Stimulated activated CD8-positive, alpha-beta memory T cell treated with anti-CD3 and anti-CD28 coated beads, Interleukin-2, amount 100 ng/mL, for 48 hours (primary cell): ENCODE data around the gene NCBP3.

Experiments
- DNase-seq, 2 donors: peaks; one replicate each; pipeline ENCODE4 v3.0.0-alpha.2; 2020; ENCODE audit warnings: low read depth in 2 of 2

NCBP3 gene, protein sequence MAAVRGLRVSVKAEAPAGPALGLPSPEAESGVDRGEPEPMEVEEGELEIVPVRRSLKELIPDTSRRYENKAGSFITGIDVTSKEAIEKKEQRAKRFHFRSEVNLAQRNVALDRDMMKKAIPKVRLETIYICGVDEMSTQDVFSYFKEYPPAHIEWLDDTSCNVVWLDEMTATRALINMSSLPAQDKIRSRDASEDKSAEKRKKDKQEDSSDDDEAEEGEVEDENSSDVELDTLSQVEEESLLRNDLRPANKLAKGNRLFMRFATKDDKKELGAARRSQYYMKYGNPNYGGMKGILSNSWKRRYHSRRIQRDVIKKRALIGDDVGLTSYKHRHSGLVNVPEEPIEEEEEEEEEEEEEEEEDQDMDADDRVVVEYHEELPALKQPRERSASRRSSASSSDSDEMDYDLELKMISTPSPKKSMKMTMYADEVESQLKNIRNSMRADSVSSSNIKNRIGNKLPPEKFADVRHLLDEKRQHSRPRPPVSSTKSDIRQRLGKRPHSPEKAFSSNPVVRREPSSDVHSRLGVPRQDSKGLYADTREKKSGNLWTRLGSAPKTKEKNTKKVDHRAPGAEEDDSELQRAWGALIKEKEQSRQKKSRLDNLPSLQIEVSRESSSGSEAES

DNA sequence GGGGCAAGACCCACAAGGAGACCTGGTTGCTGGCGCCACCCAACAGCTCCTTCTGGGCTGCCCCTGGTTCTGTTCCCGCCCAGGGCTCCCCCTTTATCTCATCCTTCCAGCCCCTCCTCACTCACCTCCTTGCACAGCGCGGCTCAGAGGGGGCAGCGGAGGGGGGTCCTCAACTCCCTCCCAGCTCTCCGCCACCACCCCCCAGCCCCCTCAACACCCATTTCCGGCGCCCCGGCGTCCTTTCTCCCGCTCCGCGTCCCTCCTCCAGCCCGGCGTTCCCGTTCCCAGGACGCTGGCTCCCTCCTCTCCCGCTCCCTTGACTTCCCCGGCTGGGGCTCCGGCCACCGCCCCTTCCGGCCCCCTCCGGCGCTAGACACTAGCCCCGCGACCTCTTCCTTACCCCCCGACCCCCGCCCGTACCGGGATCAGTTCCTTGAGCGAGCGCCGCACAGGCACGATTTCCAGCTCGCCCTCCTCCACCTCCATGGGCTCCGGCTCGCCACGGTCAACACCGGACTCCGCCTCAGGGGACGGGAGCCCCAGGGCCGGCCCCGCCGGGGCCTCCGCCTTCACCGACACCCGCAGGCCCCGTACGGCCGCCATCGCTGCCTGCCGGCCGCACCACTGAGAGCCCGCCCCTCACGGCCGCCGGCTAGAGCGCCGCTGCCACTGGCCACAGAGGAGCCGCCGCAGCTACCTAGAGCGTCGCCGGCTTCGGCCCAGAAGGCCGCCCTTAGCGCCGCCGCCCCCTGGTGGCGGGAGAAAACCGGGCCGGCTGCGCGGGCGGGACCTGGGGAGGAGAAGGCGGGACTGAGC, at the start of gene NCBP3:
TSS of gene NCBP3 (minus strand) at position 626 of the 816 bp plus-strand sequence. CDS start at position 603, 23 bp downstream.
- DNase-seq, result peak; percentile 84 to 91

DNA sequence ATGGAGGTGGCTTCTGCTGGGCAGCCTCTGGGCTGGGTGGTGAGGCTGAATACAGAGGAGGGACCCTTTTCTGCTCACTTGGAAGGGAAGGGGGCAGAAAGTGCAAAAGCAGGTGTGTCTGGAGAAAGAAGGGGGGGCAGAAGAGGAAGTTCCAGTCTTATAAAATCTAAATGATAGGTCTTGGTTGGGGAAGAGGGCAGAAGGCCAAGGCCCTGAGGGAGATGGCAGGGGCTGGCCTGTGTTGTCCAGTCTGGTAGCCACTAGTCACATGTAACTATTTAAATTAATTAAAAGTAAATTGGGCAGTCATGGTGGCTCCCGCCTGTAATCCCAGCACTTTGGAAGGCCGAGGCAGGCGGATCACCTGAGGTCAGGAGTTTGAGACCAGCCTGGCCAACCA, 49.3 kb upstream of the NCBP3 start:
- DNase-seq, result no peak

DNA sequence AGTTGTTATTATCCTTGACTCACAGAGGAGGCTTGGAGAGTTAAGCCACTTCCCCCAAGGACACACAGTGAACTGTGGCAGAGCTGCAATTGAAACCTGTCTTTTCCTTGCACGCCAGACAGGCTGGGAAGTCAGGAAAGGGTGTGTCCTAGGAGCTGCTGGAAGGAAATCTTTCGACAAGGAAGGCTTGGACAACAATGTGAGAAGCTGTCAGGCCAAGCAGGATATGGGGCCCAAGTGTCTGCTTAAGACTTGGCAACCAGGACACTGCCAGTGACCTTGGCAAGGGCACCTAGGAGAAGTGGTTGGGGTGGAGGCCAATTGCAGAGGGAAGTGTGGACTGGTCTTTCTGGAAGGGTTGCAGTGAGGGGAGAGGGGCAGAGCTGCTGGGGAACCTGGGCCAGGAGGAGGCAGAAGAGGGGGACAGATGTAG, 48.9 kb upstream of the NCBP3 start:
- DNase-seq, result no peak

DNA sequence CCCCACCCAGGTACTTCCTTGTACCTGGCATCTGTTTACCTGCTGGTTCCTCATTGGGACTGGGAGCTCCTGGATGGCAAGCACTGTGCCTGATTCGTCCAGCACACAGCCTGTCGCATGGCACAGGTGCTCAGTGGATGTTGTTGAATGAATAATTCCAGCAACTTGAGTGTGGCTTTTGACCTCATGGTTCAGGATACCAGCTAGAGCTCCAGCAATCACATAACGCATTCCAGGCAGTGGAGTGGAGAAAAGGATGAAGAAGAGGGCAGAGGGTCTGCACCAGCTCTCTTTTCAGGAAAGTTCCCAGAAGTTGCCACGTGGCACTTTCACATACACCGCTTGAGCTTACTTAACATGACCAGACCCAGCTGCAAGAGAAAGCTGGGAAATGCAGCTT, 48.1 kb upstream of the NCBP3 start:
- DNase-seq, result no peak

DNA sequence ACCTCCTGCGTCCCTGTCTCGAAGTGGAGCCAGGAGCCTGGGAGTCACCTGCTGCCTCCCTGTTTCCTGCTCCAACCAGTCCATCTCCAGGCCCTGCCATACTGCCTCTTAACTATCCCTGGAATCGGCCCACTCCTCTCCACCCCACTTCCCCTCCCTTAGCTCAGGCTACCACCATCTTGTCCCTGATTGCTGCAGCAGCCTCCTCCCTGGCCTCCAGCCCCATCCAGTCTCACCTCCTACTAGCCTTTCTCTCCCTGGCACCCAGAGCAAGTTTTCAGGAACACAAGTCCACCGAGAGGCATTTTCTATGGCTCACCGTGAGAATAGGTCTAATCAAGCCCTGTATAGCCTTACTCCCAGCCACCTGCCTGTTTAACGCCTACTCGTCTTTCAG, 47.7 kb upstream of the NCBP3 start:
- no peak for DNase-seq

DNA sequence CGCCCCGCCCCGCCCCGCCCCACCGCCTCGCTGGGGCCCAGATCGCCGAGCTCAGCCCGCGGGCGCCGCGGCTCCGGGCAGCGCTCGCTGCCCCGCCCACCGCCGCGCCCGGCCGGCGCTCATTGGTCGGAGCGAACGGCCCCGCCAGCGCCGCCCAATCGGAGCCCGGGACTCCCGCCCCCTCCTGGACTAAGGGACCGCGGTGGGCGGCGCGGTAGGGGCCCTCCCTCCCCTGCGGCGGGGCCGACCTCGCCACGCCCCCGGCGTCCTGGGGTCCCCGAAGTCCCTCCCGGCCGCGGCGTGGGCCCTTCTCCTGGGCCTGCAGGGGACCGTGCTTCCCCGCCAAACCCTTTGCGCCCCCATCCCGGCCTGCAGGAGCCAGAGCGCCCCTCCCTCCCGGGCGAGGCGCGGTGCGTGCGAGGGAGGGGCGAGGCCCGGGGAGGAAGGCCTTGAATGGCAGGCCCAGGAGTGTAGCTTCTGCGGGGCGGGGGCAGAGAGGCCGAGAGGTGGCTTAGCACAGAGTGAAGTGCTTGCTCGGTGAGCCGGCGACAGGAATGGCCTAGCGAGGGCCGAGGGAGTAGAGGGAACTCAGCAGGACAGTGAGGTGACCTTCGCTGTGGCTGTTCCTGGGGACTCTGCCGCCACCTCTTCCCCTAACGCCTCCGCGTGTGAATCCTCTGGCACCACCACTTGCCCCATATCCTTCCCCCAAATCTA, 47.1 kb upstream of the NCBP3 start, which contains the start of gene CAMKK1:
TSS of gene CAMKK1 (minus strand) at position 51 of the 717 bp plus-strand sequence. CDS start 7,366 bp downstream, outside the sequence.
- peak; percentile 85 to 90 for DNase-seq

DNA sequence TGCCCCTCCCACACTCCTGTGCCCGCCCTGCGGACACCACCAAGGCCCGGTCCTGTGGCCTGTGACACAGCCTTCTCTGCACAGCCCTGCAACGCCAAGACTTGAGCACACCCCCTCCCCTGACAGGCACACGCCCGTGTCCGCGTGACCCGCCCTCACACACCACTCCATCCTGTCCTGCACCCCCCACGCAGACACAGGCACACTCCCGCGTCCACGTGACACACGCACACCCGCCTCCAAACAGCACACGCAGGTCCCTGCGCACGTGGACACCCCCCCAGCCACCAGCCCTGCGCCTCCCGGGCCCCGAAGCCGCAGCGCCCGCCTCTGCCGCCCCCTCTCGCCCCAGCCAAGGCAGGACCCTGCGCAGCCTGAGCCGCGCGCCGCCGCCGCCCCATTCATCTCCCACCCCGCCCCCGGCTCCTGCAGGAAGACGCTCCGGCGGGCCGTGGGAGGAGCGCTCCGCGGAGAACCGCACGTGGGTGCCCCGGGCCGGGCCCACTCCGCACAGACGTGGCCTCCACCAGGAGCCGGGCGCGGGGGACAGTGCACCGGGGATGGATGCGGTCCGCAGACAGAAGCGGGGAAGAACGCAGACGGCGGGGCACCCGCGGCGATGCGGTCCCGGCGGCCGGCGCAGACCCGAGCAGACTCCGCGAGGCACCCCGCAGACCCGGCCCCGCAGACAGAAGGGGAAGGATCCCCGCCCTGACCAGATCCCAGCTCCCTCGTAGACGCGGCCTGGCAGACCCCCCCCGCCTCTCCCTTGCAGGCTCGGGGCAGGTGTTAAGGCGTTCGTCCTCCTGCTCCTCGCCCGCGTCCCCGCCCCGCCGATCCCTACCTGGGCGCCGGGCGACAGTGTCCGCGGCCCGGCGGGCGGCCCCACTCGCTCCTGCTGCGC, 46.3 kb upstream of the NCBP3 start:
- peak; percentile 44 to 49 for DNase-seq

DNA sequence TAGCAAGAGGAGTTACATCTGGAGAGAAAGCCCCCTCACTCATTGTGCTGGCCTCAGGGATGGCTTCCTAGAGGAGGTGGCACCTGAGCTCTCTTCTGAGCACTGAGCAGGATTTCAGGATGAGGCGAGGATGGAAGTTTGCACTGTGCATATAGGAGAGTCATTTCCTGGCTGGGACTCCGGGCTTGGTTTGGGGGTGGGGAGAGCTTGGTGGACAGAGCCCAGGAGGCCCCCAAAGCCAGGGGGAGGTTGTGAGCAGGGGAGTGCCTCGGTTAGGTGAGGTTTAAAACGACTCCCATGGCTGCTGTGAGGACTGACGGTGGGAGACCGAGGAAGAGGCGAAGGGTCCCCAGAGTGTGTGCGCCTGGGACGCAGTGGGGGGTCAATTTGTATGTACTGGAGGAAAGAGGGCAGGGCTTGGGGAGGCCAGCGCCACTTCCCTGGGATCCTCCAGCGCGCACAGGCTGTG, 45.6 kb upstream of the NCBP3 start:
- no peak for DNase-seq

DNA sequence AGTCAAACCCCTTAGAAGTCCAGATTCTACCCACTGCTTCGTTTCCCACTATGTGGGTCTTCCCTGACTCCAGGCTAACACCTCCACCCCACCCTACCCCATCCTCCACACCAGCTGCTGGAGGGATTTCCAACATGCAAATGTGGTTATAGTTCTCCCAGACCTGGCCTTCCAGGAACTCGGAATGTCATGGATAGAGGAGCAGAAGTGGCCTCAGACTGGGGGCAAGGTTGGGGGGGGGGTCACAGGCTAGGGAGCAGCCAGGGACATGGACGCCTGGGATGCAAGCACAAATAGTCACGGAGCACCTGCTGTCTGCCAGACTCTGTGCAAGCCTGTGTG, 44.8 kb upstream of the NCBP3 start:
- no peak for DNase-seq

DNA sequence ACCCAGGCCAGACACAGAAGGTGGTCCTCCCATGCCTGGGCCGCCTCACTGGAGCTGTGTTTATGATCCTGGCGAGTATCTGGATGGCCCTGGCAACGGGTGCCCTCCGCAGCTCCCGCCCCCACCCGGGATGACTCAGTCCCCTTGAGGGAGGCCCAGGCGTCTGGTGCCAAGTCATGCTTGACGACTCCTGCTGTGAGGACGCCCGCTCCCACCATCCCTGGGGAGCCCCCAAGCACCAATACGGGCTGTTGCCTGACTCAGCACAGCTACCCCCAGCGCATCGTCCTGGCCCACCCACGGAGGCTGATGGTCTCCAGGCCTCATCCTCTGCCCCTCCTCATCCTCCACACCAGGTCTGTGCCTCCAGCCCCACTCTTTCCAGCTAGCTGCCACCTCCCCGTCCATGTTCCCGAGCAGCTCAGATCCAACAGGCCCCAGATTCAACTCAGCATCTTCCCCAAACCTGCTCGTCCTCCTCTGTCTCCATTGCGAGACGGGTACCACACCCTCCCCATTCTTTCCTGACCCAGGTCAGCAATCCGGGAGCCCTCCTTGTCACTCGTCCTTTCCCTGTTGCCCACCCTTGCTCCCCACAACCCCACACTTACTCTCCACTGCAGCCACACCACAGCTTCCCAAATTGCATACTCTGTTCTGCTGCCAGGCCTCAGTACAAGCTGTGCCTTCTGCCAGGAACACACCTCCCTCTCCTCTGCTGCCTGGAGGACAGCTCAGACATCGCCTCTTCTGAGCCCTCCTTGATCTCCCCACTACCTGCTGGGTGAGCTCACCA, 44.2 kb upstream of the NCBP3 start:
- peak in 1 of 2 donors; percentile 22 for DNase-seq

DNA sequence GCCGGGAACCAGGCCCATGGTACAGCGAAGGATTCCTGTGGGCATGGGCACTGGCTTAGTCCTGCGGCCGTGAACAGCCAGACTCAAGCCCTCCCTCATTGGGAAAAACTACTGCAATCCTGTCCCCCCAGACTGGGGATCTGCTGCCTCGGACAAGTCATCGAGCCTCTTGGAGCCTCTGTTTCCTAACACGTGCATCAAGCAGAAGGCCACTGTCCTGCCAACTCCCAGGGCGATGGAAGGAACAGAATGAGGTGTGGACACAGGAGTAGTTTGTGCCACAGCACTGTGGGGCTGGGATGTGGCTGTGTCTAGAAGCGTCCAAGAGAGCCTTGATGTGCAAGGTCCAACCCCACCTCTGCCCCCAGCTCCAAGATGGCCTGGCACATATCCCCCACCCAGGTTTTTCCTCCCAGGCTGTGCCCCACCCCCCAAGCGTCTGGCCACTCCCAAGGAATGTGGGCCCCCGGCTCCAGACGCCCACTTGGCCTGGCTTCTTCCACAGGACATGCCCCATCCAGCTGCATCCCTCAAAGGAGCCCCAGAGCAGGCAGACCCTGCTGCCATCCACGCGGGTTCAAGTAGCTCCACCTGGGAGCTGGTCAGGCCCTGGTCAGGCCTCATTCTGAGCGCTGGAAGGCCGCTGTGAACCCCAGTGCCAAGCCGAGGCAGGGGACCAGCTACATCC, 43.4 kb upstream of the NCBP3 start:
- DNase-seq, result no peak

DNA sequence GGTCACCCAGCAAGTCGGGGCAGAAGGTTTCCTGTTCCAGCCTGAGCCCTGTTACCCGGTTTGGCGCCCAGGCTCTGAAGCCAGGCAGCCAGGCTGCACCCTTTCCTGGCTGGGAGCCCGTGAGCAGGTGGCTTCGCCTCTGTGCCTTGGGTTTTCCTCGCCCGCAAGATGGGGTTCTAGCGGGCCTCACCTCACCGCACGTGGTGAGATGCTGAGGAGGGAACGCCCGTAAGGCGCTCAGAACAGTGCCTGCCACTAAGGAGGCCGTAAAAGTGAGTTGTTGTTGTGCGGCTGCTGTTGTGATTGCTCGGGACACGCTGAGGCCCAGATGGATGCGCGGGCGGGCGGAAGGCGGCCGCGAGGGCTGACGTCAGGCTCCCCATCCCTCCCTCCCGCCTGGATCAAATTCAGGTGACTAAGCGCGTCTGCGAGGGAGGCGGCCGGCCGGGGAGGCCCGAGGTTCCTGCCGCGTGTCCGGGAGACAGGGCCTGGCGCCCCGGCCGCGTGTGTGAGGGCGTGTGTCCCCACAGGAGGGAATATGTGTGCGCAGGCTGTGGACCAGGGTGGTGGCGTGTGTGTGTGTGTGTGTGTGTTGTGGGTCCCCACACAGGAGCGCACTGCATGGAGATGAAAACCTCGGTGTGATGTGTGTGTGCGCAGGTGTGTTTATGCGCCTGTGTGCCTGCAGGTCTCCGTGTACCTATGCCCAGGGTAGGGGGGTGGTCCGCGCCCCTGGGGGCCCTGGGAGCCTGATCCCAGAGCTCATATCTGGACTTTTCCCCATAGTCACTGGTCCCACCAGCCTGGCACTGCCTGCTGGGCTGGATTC, 42.5 kb upstream of the NCBP3 start:
- DNase-seq, result no peak

DNA sequence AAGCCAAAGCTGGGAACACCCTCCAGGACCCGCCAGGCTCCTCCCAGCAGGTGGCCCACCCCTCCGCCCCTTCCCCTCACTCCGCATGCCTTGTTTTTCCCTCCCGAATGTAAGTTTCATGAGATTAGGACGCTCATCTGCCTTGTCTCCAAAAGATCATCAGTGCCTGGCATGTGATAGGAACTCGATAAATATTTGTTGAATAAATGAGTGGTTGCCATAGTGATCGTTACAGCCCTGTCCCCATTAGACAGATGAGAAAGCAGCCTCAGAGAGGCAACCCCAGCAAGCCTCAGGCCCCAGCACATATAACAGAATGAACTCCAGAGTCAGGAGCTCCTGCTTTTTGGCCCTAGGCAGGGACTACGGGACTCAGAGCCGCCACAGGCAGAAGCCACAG, 41.8 kb upstream of the NCBP3 start:
- no peak for DNase-seq

DNA sequence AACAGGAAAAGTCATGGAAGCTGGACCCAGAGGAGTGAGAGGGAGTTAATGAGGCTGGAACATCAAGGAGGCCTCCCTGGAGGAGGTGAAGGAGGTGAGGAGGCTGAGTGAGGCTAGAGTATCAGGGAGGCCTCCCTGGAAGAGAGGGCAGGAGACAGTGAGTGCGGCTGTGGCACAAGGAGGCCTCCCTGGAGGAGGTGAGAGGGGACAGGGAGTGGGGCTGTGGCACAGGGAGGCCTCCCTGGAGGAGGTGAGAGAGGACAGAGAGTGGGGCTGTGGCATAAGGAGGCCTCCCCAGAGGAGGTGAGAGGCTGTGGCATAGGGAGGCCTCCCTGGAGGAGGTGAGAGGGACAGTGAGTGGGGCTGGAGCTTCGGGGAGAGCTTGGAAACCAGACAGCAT, 41.3 kb upstream of the NCBP3 start:
- DNase-seq, result no peak

DNA sequence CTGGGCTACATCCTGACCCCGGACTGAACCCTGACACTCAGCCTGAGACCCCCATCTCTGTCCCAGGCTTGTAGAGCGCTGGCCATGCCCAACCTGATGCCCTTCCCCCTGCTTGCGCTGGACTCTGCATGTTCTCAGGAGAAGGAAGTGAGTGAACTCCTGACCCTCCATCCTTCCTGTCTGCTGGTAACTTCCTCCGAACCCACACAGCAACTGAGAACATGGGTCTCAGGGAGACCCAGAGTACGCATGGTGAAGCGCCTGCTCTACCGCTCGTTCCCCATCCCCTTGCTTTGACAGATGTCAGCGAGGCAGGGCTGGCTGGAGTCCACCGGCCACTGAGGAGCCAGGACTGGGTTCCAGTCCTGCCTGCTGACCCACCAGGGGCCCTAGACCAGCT, 40.7 kb upstream of the NCBP3 start:
- DNase-seq, result no peak

DNA sequence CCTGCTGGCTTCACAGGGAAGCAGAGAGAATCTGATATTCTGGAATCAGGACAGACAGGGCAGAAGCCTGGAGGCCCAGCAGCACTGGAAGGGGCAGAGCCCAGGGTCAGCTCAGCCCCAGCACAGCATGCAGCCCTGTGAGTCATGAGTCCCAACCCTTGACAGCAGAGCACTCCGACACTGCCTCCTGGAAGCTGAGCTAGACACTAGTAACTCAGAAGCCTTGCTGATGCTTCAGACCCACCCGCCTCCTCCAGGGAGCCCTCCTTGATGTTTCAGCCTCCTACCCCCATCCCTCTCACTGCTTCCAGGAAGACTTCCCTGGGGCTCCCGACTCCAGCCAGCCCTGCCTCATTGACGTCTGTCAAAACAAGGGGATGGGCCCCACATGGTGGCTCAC, 39.9 kb upstream of the NCBP3 start:
- no peak for DNase-seq

DNA sequence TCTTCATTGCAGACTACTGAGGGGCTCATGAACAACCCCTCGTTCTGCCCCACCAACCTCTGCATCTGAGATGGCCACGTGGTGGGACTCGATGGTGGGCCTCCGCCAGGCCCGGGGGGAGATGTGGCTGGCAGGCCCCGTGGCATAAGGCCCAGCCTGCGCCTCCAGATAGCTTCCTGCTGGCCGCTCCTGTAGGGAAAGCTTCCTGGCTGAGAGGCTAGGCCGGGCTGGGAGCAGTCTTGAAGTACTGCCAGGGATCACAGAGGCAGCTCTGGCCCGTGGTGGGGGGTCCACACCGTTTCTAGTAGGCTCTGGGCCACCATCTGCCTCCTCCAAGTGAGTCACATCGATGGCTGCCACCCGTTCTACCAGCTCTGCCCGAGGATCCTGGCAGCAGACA, 39.2 kb upstream of the NCBP3 start:
- DNase-seq, result no peak

DNA sequence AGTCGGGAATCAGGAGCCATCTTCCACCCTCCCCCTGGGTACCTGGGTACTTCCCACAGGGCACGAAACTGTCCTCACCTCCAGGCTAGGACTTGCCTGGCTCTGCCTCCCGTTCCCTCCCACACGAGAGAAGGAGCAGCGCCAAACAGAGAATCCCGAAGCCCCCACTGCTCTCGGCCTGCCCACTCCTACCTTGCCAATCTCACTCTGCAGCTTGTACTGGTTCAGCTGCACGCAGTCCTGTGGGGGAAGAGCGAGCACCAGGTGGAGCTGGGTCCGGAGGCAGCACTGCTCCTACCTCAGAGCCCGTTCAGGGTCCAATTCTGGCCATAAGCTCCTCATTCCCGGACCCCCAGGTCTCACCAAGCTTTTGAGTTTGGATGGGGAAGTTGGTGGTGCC, 38.1 kb upstream of the NCBP3 start:
- DNase-seq, result no peak
